ENCODE data around the gene DNAJA3.

DNA sequence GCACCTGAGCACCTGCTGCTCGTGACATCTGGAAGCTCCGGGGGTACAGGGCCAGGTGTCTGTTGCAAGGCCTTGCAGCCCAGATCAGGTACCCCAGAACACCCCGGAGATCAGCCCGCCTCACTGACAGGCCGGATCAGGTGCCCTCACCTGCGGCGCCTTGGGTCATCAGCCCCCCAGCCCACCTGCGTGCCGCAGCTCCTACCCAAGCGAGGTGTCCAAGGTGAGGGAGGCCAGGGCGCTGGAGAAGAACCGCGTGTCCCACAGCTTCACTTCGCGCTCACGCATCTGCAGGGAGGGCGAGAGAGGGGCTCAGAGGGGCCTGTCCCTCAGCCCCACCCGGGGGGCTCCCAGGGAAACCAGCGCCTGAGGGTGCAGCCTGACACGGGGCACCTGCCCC is 37.9 kb upstream of the DNAJA3 start:
- TF ChIP-seq, protein P1, sequence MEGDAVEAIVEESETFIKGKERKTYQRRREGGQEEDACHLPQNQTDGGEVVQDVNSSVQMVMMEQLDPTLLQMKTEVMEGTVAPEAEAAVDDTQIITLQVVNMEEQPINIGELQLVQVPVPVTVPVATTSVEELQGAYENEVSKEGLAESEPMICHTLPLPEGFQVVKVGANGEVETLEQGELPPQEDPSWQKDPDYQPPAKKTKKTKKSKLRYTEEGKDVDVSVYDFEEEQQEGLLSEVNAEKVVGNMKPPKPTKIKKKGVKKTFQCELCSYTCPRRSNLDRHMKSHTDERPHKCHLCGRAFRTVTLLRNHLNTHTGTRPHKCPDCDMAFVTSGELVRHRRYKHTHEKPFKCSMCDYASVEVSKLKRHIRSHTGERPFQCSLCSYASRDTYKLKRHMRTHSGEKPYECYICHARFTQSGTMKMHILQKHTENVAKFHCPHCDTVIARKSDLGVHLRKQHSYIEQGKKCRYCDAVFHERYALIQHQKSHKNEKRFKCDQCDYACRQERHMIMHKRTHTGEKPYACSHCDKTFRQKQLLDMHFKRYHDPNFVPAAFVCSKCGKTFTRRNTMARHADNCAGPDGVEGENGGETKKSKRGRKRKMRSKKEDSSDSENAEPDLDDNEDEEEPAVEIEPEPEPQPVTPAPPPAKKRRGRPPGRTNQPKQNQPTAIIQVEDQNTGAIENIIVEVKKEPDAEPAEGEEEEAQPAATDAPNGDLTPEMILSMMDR (IDR thresholded peaks at IDR 0.05) = no peak
- no peak for TF ChIP-seq POLR2A (IDR thresholded peaks at IDR 0.05)

Measured in right lobe of liver (tissue), 4 donors.